HG03442 (cell line): ENCODE data around the gene AGBL4.

Source experiments
- ATAC-seq: cut with Tn5 transposase; IDR thresholded peaks from one replicate; pipeline ENCODE4 v1.9.1; 2021; ENCODE audit warnings: mild to moderate bottlenecking, moderate library complexity; ENCODE audit not compliant: unreplicated experiment

Gene AGBL4

GRCh38 chr1:48673332-48674105 lies 1350.2 kb downstream of the AGBL4 start:
- no peak for ATAC-seq

- ATAC-seq, result no peak
Measured at GRCh38 chr1:48671578-48671977, 1352.2 kb downstream of the AGBL4 start.

- no peak for ATAC-seq
Measured at GRCh38 chr1:48670234-48671020, 1353.3 kb downstream of the AGBL4 start.

GRCh38 chr1:48668339-48668738 lies 1355.4 kb downstream of the AGBL4 start:
- ATAC-seq, result no peak

- ATAC-seq, result no peak
Measured at GRCh38 chr1:48667782-48668181, 1356.0 kb downstream of the AGBL4 start.

- ATAC-seq, result no peak
Measured at GRCh38 chr1:48665708-48666407, 1357.9 kb downstream of the AGBL4 start.

GRCh38 chr1:48661726-48662463 lies 1361.9 kb downstream of the AGBL4 start:
- no peak for ATAC-seq

- ATAC-seq, result no peak
Measured at GRCh38 chr1:48659801-48660200, 1364.0 kb downstream of the AGBL4 start.

GRCh38 chr1:48657413-48657812 lies 1366.3 kb downstream of the AGBL4 start:
- ATAC-seq, result no peak

- no peak for ATAC-seq
Measured at GRCh38 chr1:48654606-48655210, 1369.0 kb downstream of the AGBL4 start.

- ATAC-seq, result no peak
Measured at GRCh38 chr1:48652334-48652733, 1371.4 kb downstream of the AGBL4 start.

GRCh38 chr1:48649880-48650279 lies 1373.9 kb downstream of the AGBL4 start:
- no peak for ATAC-seq

- no peak for ATAC-seq
Measured at GRCh38 chr1:48645883-48646282, 1377.9 kb downstream of the AGBL4 start.

GRCh38 chr1:48644905-48645605 lies 1378.7 kb downstream of the AGBL4 start:
- ATAC-seq, result no peak

GRCh38 chr1:48644190-48644900 lies 1379.4 kb downstream of the AGBL4 start:
- no peak for ATAC-seq

GRCh38 chr1:48643193-48643592 lies 1380.6 kb downstream of the AGBL4 start:
- ATAC-seq, result no peak

- no peak for ATAC-seq
Measured at GRCh38 chr1:48640836-48641492, 1382.8 kb downstream of the AGBL4 start.

GRCh38 chr1:48629867-48630266 lies 1393.9 kb downstream of the AGBL4 start:
- no peak for ATAC-seq

GRCh38 chr1:48627486-48627885 lies 1396.3 kb downstream of the AGBL4 start:
- ATAC-seq, result no peak
